Progenitor cell of endocrine pancreas (in vitro differentiated cells): ENCODE data around the gene PPP3CA. TPM values are rescaled to one million over a fixed set of nuclear protein-coding genes. Genes with fewer than 3 reads are reported as not detected.

Experiments used
- DNase-seq: peaks from one replicate; pipeline ENCODE4 v3.0.0; 2021; ENCODE audit warnings: low spot score; ENCODE audit not compliant: unreplicated experiment
- H3K27ac Mint-ChIP-seq: 2 replicates; pipeline ENCODE4 v1.8.0; 2021; ENCODE audit warnings: mild to moderate bottlenecking, moderate library complexity, mixed read lengths
- H3K27me3 Mint-ChIP-seq: 2 replicates; pipeline ENCODE4 v1.8.0; 2021; ENCODE audit warnings: mixed read lengths
- H3K36me3 Mint-ChIP-seq: 2 replicates; pipeline ENCODE4 v1.8.0; 2022; ENCODE audit warnings: mixed read lengths; ENCODE audit not compliant: insufficient read depth
- H3K4me1 Mint-ChIP-seq: 2 replicates; pipeline ENCODE4 v1.8.0; 2021; ENCODE audit warnings: low read depth, mixed read lengths
- H3K4me3 Mint-ChIP-seq: 2 replicates; pipeline ENCODE4 v1.8.0; 2021; ENCODE audit warnings: low read depth, mild to moderate bottlenecking, moderate library complexity, mixed read lengths
- H3K9me3 Mint-ChIP-seq: 2 replicates; pipeline ENCODE4 v1.8.0; 2021; ENCODE audit warnings: low read depth, mixed read lengths
- microRNA-seq: library from miRNA; unstranded; fragments of <30 nt; microRNA quantifications from one replicate; pipeline ENCODE4 v1.1.0, GENCODE V29; 2020; ENCODE audit warnings: borderline number of aligned reads; ENCODE audit not compliant: unreplicated experiment
- total RNA-seq: library from RNA; stranded (reverse); gene quantifications from 2 replicates; pipeline ENCODE4 v1.2.1, GENCODE V29; 2021
- TF ChIP-seq, protein P1 (sequence below): fragments of 200-600 bp; sonication (generic); IDR thresholded peaks from one replicate; pipeline ENCODE4 v1.5.0; 2021; ENCODE audit warnings: antibody characterized with exemption, mild to moderate bottlenecking; ENCODE audit not compliant: unreplicated experiment

PPP3CA gene
- total RNA-seq, 1 donor from 2014 or later = 22.5 TPM

DNA sequence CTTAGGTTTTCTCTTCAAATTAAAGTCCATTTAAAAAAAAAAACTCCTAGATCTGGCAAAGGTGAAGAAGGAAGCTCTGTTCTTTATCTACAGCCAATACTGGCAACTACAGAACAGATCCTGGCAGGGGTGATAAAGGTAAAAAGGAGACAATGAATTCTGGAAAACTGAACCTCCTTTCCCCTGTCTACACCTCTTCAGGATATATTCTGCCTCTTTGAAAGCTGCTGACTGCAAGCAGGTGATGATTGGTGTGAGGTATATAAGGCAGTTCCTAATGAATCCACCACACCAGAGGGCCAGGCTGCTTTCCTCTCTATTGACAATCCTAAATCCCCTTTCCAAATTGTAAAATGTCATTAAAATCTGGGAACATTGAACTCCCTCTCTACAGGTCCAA is 370.1 kb downstream of the PPP3CA start:
- H3K4me1 Mint-ChIP-seq = peaks cover 5% of the 10 kb centered on the region
- TF ChIP-seq, protein P1, sequence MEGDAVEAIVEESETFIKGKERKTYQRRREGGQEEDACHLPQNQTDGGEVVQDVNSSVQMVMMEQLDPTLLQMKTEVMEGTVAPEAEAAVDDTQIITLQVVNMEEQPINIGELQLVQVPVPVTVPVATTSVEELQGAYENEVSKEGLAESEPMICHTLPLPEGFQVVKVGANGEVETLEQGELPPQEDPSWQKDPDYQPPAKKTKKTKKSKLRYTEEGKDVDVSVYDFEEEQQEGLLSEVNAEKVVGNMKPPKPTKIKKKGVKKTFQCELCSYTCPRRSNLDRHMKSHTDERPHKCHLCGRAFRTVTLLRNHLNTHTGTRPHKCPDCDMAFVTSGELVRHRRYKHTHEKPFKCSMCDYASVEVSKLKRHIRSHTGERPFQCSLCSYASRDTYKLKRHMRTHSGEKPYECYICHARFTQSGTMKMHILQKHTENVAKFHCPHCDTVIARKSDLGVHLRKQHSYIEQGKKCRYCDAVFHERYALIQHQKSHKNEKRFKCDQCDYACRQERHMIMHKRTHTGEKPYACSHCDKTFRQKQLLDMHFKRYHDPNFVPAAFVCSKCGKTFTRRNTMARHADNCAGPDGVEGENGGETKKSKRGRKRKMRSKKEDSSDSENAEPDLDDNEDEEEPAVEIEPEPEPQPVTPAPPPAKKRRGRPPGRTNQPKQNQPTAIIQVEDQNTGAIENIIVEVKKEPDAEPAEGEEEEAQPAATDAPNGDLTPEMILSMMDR = no peak
- H3K9me3 Mint-ChIP-seq = no peaks in the 10 kb centered on the region
- H3K4me3 Mint-ChIP-seq = no peak overlapping the region
- no peak overlapping the region for H3K27ac Mint-ChIP-seq
- no peaks in the 10 kb centered on the region for H3K27me3 Mint-ChIP-seq
- no peak for DNase-seq
- H3K36me3 Mint-ChIP-seq = no peaks in the 10 kb centered on the region

Small RNAs within 50 kb of the gene (microRNA-seq; reads per million reads assigned to microRNA genes)
- 3.6 reads per million for gene MIR1255A
- gene MIR8066 = not detected
